ENCODE results near the gene SORCS2.

The SORCS2 gene

GRCh38 chr4:7325541-7325940 lies 133.2 kb downstream of the SORCS2 start:
- no peak for DNase-seq (ENCODE audit: low read depth)
- H3K4me3 ChIP-seq (ENCODE audit: control insufficient read depth, low read depth, low read length), result no peak overlapping the region
- TF ChIP-seq, protein P1, sequence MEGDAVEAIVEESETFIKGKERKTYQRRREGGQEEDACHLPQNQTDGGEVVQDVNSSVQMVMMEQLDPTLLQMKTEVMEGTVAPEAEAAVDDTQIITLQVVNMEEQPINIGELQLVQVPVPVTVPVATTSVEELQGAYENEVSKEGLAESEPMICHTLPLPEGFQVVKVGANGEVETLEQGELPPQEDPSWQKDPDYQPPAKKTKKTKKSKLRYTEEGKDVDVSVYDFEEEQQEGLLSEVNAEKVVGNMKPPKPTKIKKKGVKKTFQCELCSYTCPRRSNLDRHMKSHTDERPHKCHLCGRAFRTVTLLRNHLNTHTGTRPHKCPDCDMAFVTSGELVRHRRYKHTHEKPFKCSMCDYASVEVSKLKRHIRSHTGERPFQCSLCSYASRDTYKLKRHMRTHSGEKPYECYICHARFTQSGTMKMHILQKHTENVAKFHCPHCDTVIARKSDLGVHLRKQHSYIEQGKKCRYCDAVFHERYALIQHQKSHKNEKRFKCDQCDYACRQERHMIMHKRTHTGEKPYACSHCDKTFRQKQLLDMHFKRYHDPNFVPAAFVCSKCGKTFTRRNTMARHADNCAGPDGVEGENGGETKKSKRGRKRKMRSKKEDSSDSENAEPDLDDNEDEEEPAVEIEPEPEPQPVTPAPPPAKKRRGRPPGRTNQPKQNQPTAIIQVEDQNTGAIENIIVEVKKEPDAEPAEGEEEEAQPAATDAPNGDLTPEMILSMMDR (IDR thresholded peaks at IDR 0.05; ENCODE audit: control insufficient read depth, insufficient read depth, low read depth, low read length, missing control alignments), result no peak

DNA sequence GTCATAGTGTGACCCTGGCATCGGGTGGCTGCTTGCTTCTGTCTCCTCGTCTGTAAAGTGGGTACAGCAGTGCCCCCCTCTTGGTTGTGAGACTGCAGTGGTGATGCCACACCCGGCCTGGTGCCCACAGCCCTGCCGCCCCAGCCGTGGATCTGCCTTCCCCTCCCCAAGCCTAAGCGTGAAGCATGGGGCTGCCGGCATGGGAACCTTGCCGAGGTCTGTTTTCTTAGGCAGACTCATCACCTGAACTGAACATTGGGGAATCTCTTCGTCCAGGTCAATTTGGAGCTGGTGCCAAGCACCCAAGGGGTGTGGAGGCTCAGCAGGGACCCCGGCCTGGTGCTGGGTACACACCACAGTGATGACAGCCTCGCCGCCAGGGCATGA lies 134.0 kb downstream of the SORCS2 start:
- no peak overlapping the region for H3K4me3 ChIP-seq (ENCODE audit: control insufficient read depth, low read depth, low read length)
- no peak for DNase-seq (ENCODE audit: low read depth)
- TF ChIP-seq, protein P1 (IDR thresholded peaks at IDR 0.05; ENCODE audit: control insufficient read depth, insufficient read depth, low read depth, low read length, missing control alignments), result no peak

- DNase-seq (ENCODE audit: low read depth), result no peak
- TF ChIP-seq, protein P1 (IDR thresholded peaks at IDR 0.05; ENCODE audit: control insufficient read depth, insufficient read depth, low read depth, low read length, missing control alignments), result no peak
- no peak overlapping the region for H3K4me3 ChIP-seq (ENCODE audit: control insufficient read depth, low read depth, low read length)
Measured at GRCh38 chr4:7326693-7327340, 134.5 kb downstream of the SORCS2 start.

GRCh38 chr4:7327341-7327885 lies 135.1 kb downstream of the SORCS2 start:
- no peak overlapping the region for H3K4me3 ChIP-seq (ENCODE audit: control insufficient read depth, low read depth, low read length)
- DNase-seq (ENCODE audit: low read depth), result no peak
- TF ChIP-seq, protein P1 (IDR thresholded peaks at IDR 0.05; ENCODE audit: control insufficient read depth, insufficient read depth, low read depth, low read length, missing control alignments), result no peak

DNA sequence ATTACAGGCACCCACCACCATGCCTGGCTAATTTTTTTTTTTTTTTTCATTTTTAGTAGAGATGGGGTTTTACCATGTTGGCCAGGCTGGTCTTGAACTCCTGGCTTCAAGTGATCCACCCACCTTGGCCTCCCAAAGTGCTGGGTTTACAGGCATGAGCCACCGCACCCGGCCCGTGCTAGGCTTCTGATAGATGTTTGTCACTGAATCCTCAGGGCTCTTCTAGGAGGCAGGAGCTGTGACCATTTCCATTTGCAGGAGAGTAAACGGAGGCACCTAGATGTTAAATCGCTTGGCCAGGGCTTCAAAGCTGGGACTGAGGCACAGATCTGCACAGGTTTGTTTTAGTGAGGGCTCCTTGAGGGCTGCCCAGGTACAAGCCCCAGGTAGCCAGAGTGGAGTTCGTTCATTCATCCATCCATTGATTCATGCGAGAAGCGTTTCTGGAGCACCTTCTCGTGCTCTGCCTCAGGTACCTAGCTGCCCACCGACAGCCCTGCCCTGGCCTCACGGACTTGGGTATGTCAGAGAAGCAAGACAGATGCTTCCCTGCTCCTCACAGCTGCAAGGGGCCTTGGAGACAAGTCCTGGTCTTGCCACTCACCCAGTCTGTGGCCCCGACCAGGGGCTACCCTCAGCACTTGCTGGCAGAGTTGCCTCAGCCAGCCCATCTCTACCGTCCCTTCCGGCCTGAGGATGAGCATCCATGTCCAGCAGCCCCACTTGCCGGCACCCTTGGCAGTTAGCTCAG lies 136.0 kb downstream of the SORCS2 start:
- H3K4me3 ChIP-seq (ENCODE audit: control insufficient read depth, low read depth, low read length), result no peak overlapping the region
- TF ChIP-seq, protein P1 (IDR thresholded peaks at IDR 0.05; ENCODE audit: control insufficient read depth, insufficient read depth, low read depth, low read length, missing control alignments), result no peak
- DNase-seq (ENCODE audit: low read depth), result no peak

- no peak overlapping the region for H3K4me3 ChIP-seq (ENCODE audit: control insufficient read depth, low read depth, low read length)
- DNase-seq (ENCODE audit: low read depth), result peak; percentile 43
- TF ChIP-seq, protein P1 (IDR thresholded peaks at IDR 0.05; ENCODE audit: control insufficient read depth, insufficient read depth, low read depth, low read length, missing control alignments), result peak; percentile 27
Measured at GRCh38 chr4:7328913-7329638, 136.7 kb downstream of the SORCS2 start.
